ENCODE data around the gene MICALL1.

MICALL1 gene

GRCh38 chr22:37894939-37895670 lies 11.0 kb upstream of the MICALL1 start:
- CTCF ChIA-PET = no interaction called here
- no peak for DNase-seq (ENCODE audit: extremely low spot score)
- TF ChIP-seq TARDBP (IDR thresholded peaks at IDR 0.05) = no peak
- no peak for TF ChIP-seq CTBP1 (IDR thresholded peaks at IDR 0.05; ENCODE audit: borderline replicate concordance)
- TF ChIP-seq, protein P1, sequence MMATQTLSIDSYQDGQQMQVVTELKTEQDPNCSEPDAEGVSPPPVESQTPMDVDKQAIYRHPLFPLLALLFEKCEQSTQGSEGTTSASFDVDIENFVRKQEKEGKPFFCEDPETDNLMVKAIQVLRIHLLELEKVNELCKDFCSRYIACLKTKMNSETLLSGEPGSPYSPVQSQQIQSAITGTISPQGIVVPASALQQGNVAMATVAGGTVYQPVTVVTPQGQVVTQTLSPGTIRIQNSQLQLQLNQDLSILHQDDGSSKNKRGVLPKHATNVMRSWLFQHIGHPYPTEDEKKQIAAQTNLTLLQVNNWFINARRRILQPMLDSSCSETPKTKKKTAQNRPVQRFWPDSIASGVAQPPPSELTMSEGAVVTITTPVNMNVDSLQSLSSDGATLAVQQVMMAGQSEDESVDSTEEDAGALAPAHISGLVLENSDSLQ (IDR thresholded peaks at IDR 0.05) = no peak
- no peak for TF ChIP-seq ARNT (IDR thresholded peaks at IDR 0.05)
- TF ChIP-seq L3MBTL2 (conservative IDR thresholded peaks at IDR 0.05) = no peak
- TF ChIP-seq ELF4 (IDR thresholded peaks at IDR 0.05) = no peak
- no peak for TF ChIP-seq SP1 (IDR thresholded peaks at IDR 0.05)
- TF ChIP-seq SUZ12 (IDR thresholded peaks at IDR 0.05) = no peak
- POLR2A ChIA-PET = interaction anchor here (3.6 kb wide), 1 partner anchor 11 kb away, joined by 18 read pairs; the partner anchor contains the start of gene MICALL1

DNA sequence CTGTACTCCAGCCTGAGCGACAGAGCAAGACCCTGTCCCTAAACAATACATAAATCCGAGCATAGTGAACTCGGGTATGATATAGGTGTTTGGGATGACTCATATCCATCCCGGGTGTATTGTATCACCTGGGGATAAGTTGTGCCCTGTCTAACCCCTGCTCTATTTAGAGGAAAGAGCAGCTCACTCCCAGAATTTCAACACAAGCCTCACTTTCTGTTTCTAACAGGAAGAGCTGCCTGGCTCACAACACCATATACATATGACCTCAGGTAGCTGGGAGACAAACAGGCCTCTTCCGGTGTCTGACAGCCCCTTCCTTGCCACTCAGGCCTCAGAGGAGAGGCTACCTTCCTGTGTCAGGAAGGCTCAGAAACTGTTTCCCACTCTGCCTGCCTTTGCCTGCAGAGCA lies 9.9 kb upstream of the MICALL1 start:
- no peak for DNase-seq (ENCODE audit: extremely low spot score)
- ChIA-PET CTCF (interaction anchor here (0.6 to 1.4 kb wide), 4 partner anchors 8 to 146 kb away, joined by 3 to 4 read pairs (median 3); no protein-coding TSS in a partner anchor), POLR2A (interaction anchor here (0.6 to 2.3 kb wide), 3 partner anchors 9 to 91 kb away, joined by 3 to 32 read pairs (median 6); partner anchors contain the start of genes C22orf23, MICALL1 and POLR2F)
- TF ChIP-seq FOXK2 (IDR thresholded peaks at IDR 0.05) = no peak
- no peak for TF ChIP-seq TARDBP (IDR thresholded peaks at IDR 0.05)
- no peak for TF ChIP-seq SUZ12 (IDR thresholded peaks at IDR 0.05)
- TF ChIP-seq ARNT (IDR thresholded peaks at IDR 0.05) = no peak
- no peak for TF ChIP-seq L3MBTL2 (conservative IDR thresholded peaks at IDR 0.05)
- TF ChIP-seq FOXA1 (IDR thresholded peaks at IDR 0.05) = no peak
- no peak for TF ChIP-seq FOXM1 (IDR thresholded peaks at IDR 0.05; ENCODE audit: borderline replicate concordance)
- TF ChIP-seq HDGF (IDR thresholded peaks at IDR 0.05; ENCODE audit: borderline replicate concordance) = no peak
- TF ChIP-seq CTBP1 (IDR thresholded peaks at IDR 0.05; ENCODE audit: borderline replicate concordance) = no peak
- TF ChIP-seq ELF4 (IDR thresholded peaks at IDR 0.05) = no peak
- TF ChIP-seq, protein P1 (IDR thresholded peaks at IDR 0.05) = no peak
- TF ChIP-seq LEF1 (IDR thresholded peaks at IDR 0.05; ENCODE audit: borderline replicate concordance) = no peak
- no peak for TF ChIP-seq NFRKB (IDR thresholded peaks at IDR 0.05)
- TF ChIP-seq SP1 (IDR thresholded peaks at IDR 0.05) = no peak
- no peak for TF ChIP-seq ZNF384 (IDR thresholded peaks at IDR 0.05)
- TF ChIP-seq BHLHE40 (IDR thresholded peaks at IDR 0.05; ENCODE audit: borderline replicate concordance) = no peak

DNA sequence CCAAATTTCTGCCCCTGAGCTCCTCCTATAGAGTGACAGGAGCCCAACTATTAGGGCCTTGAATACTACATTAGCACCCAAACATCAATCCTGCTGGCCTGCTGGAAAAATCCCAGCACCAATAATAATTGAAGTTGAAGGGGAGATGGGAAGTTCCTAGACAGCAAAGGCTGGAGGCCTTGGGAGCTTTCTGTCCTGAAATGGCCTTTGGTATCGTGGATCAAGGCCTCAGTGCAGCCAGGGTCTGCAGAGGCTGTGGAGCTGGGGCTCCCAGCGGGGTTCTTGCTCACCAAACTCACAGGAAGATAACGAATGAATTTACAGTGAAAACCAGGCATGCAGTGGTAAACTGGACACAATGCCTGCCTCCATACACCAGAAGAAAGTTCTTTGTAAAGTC lies 9.2 kb upstream of the MICALL1 start:
- ChIA-PET CTCF (interaction anchor here (0.6 to 1.4 kb wide), 4 partner anchors 9 to 79 kb away, joined by 3 to 5 read pairs (median 4); partner anchors contain the start of gene MICALL1), POLR2A (interaction anchor here (0.6 to 2.3 kb wide), 4 partner anchors 9 to 92 kb away, joined by 3 to 32 read pairs (median 5); partner anchors contain the start of genes C22orf23, MICALL1 and POLR2F)
- TF ChIP-seq LEF1 (IDR thresholded peaks at IDR 0.05; ENCODE audit: borderline replicate concordance) (no peak), L3MBTL2 (conservative IDR thresholded peaks at IDR 0.05) (no peak), ZNF384 (IDR thresholded peaks at IDR 0.05) (no peak), SP1 (IDR thresholded peaks at IDR 0.05) (no peak), BHLHE40 (IDR thresholded peaks at IDR 0.05; ENCODE audit: borderline replicate concordance) (no peak), CTBP1 (IDR thresholded peaks at IDR 0.05; ENCODE audit: borderline replicate concordance) (no peak), FOXK2 (IDR thresholded peaks at IDR 0.05) (no peak), FOXM1 (IDR thresholded peaks at IDR 0.05; ENCODE audit: borderline replicate concordance) (no peak), HDGF (IDR thresholded peaks at IDR 0.05; ENCODE audit: borderline replicate concordance) (no peak), ARNT (IDR thresholded peaks at IDR 0.05) (no peak), FOXA1 (IDR thresholded peaks at IDR 0.05) (no peak), ELF4 (IDR thresholded peaks at IDR 0.05) (no peak), TARDBP (IDR thresholded peaks at IDR 0.05) (no peak), NFRKB (IDR thresholded peaks at IDR 0.05) (no peak), SUZ12 (IDR thresholded peaks at IDR 0.05) (no peak)
- TF ChIP-seq, protein P1 (IDR thresholded peaks at IDR 0.05) = no peak
- DNase-seq (ENCODE audit: extremely low spot score) = no peak

DNA sequence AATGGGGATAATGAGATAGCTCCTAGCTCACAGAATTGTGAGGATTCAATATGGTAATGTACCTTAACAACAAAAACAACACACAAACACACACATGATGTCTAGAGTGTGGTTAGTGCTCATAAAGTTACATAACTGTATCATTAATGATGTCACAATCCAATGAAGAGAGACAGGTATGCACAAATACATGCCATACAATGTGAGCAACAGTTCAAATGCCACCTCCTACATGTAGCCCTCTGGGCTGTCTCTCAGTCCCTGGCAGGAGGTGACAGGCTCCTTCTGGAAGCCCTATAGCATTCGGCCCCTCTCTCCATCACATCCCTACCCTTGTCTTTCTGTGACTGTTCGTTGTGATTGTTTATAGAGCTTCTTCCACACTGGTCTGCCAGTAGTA lies 8.3 kb upstream of the MICALL1 start:
- POLR2A ChIA-PET = interaction anchor here (0.6 to 2.3 kb wide), 6 partner anchors 8 to 796 kb away, joined by 3 to 32 read pairs (median 4); partner anchors contain the start of genes C22orf23, MICALL1 and POLR2F

More for the DNA sequence above, 8.3 kb upstream of the MICALL1 start:
- CTCF ChIA-PET = interaction anchor here (0.6 to 1.4 kb wide), 4 partner anchors 8 to 80 kb away, joined by 3 to 5 read pairs (median 4); partner anchors contain the start of gene MICALL1
- DNase-seq (ENCODE audit: extremely low spot score) = no peak
- TF ChIP-seq HDGF (IDR thresholded peaks at IDR 0.05; ENCODE audit: borderline replicate concordance) (no peak), ZNF384 (IDR thresholded peaks at IDR 0.05) (no peak), ELF4 (IDR thresholded peaks at IDR 0.05) (no peak), FOXA1 (IDR thresholded peaks at IDR 0.05) (no peak), FOXM1 (IDR thresholded peaks at IDR 0.05; ENCODE audit: borderline replicate concordance) (no peak), SUZ12 (IDR thresholded peaks at IDR 0.05) (no peak), CTBP1 (IDR thresholded peaks at IDR 0.05; ENCODE audit: borderline replicate concordance) (no peak), TARDBP (IDR thresholded peaks at IDR 0.05) (no peak), SP1 (IDR thresholded peaks at IDR 0.05) (no peak), FOXK2 (IDR thresholded peaks at IDR 0.05) (no peak), BHLHE40 (IDR thresholded peaks at IDR 0.05; ENCODE audit: borderline replicate concordance) (no peak), NFRKB (IDR thresholded peaks at IDR 0.05) (no peak), LEF1 (IDR thresholded peaks at IDR 0.05; ENCODE audit: borderline replicate concordance) (no peak), L3MBTL2 (conservative IDR thresholded peaks at IDR 0.05) (no peak), ARNT (IDR thresholded peaks at IDR 0.05) (no peak)
- TF ChIP-seq, protein P1 (IDR thresholded peaks at IDR 0.05) = no peak

Data from HEK293T (cell line).